HEK293 (cell line): ENCODE measurements around the gene EHD2.

Source experiments
- SP3 ChIP-seq: fragments of 450-650 bp; formaldehyde crosslinking; IDR thresholded peaks from 2 replicates; pipeline ENCODE4 v1.5.1; 2016; ENCODE audit warnings: missing biosample characterization, missing genetic modification characterization
- ZNF350 ChIP-seq: fragments of 450-650 bp; formaldehyde crosslinking; IDR thresholded peaks from 2 replicates; pipeline ENCODE4 v1.5.0; 2017; ENCODE audit warnings: missing biosample characterization, mild to moderate bottlenecking, missing genetic modification characterization
- TF ChIP-seq, protein P1 (sequence below): fragments of 450-650 bp; formaldehyde crosslinking; IDR thresholded peaks from 2 replicates; pipeline ENCODE4 v1.5.1; 2017; ENCODE audit warnings: missing biosample characterization, missing genetic modification characterization
- TF ChIP-seq, protein P2 (sequence below): fragments of 450-650 bp; formaldehyde crosslinking; IDR thresholded peaks from 2 replicates; pipeline ENCODE4 v1.5.1; 2016; ENCODE audit warnings: missing biosample characterization, missing genetic modification characterization

- TF ChIP-seq SP3 (tag by site-specific recombination) (peak; percentile 99), ZNF350 (tag by site-specific recombination) (no peak)
- TF ChIP-seq, protein P1, sequence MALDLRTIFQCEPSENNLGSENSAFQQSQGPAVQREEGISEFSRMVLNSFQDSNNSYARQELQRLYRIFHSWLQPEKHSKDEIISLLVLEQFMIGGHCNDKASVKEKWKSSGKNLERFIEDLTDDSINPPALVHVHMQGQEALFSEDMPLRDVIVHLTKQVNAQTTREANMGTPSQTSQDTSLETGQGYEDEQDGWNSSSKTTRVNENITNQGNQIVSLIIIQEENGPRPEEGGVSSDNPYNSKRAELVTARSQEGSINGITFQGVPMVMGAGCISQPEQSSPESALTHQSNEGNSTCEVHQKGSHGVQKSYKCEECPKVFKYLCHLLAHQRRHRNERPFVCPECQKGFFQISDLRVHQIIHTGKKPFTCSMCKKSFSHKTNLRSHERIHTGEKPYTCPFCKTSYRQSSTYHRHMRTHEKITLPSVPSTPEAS (tag by site-specific recombination), result peak; percentile 36; the same call in 1 of the 2 replicates
- TF ChIP-seq, protein P2, sequence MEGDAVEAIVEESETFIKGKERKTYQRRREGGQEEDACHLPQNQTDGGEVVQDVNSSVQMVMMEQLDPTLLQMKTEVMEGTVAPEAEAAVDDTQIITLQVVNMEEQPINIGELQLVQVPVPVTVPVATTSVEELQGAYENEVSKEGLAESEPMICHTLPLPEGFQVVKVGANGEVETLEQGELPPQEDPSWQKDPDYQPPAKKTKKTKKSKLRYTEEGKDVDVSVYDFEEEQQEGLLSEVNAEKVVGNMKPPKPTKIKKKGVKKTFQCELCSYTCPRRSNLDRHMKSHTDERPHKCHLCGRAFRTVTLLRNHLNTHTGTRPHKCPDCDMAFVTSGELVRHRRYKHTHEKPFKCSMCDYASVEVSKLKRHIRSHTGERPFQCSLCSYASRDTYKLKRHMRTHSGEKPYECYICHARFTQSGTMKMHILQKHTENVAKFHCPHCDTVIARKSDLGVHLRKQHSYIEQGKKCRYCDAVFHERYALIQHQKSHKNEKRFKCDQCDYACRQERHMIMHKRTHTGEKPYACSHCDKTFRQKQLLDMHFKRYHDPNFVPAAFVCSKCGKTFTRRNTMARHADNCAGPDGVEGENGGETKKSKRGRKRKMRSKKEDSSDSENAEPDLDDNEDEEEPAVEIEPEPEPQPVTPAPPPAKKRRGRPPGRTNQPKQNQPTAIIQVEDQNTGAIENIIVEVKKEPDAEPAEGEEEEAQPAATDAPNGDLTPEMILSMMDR (tag by site-specific recombination), result no peak; the same call in 1 of the 2 replicates
These were observed 65.1 kb downstream of the EHD2 start, which contains the start of gene SELENOW for GRCh38 chr19:47778049-47778953.
